SK-N-SH (cell line): ENCODE results near the gene HS6ST3. TPM values are rescaled to one million over a fixed set of nuclear protein-coding genes. Genes with fewer than 3 reads are reported as not detected.

Experiments
- CTCF ChIA-PET: fragments of 300-600, 350-600 bp; formaldehyde crosslinking; extraction: SDS; loops from one replicate; lab custom pipeline; 2021; lab: Yijun Ruan, JAX
- POLR2A ChIA-PET: fragments of 350-600 bp; sonication (Branson Sonifier 250); formaldehyde crosslinking; extraction: SDS; loops from one replicate; lab custom pipeline; 2020; ENCODE audit warnings: antibody characterized with exemption, inconsistent platforms; lab: Yijun Ruan, JAX
- DNase-seq: peaks from one replicate; pipeline ENCODE4 v3.0.0; 2012
- H2AFZ ChIP-seq: fragments of 200-600 bp; sonication (generic); 2 replicates; pipeline ENCODE4 v1.8.1; 2016; ENCODE audit warnings: antibody characterized with exemption, mild to moderate bottlenecking, low read depth
- H3F3A ChIP-seq: fragments of 200-600 bp; sonication (generic); replicated peaks from 2 replicates; pipeline ENCODE3; 2016; ENCODE audit warnings: antibody characterized with exemption, mild to moderate bottlenecking; ENCODE audit not compliant: insufficient read depth
- H3K27ac ChIP-seq, 2 experiments: fragments of 200-500 bp in 1 of 2; fragments of 200-600 bp in 1 of 2; sonication (Bioruptor generic) in 1 of 2; sonication (generic), shearing (Covaris generic) in 1 of 2; 2 replicates each; pipeline versions ENCODE4 v1.5.1 to v1.6.1; 2014 to 2016; ENCODE audit warnings: low read depth in 2 of 2, inconsistent platforms in 1 of 2, low read length in 1 of 2, mild to moderate bottlenecking in 1 of 2, mixed read lengths in 1 of 2
- H3K27me3 ChIP-seq: fragments of 200-600 bp; sonication (generic), shearing (Covaris generic); 2 replicates; pipeline ENCODE4 v1.6.1; 2016; ENCODE audit warnings: mixed run types; ENCODE audit not compliant: insufficient read depth
- H3K36me3 ChIP-seq, 2 experiments: fragments of 200-500 bp in 1 of 2; fragments of 200-600 bp in 1 of 2; sonication (Bioruptor generic) in 1 of 2; sonication (generic) in 1 of 2; replicated peaks in 1 of 2; 2 replicates each; pipeline versions ENCODE3 to v1.5.1; 2014 to 2016; ENCODE audit warnings: low read length in 1 of 2, mild to moderate bottlenecking in 1 of 2; ENCODE audit not compliant: insufficient read depth in 2 of 2, control insufficient read depth in 1 of 2
- H3K4me1 ChIP-seq, 2 experiments: fragments of 200-500 bp in 1 of 2; fragments of 200-600 bp in 1 of 2; sonication (Bioruptor generic) in 1 of 2; sonication (generic), shearing (Covaris generic) in 1 of 2; 2 replicates each; pipeline versions ENCODE4 v1.5.1 to v1.6.1; 2014 to 2016; ENCODE audit warnings: low read depth in 1 of 2, low read length in 1 of 2, mixed run types in 1 of 2; ENCODE audit not compliant: insufficient read depth in 2 of 2, control insufficient read depth in 1 of 2
- H3K4me2 ChIP-seq: fragments of 200-600 bp; sonication (generic), shearing (Covaris generic); 2 replicates; pipeline ENCODE4 v1.6.1; 2017; ENCODE audit warnings: mixed run types
- H3K4me3 ChIP-seq, 2 experiments: fragments of 200-500 bp in 1 of 2; fragments of 200-600 bp in 1 of 2; sonication (Bioruptor generic) in 1 of 2; sonication (generic), shearing (Covaris generic) in 1 of 2; 2 replicates each; pipeline versions ENCODE4 v1.5.1 to v1.8.1; 2014 to 2016; ENCODE audit warnings: low read depth in 2 of 2, inconsistent platforms in 1 of 2, low read length in 1 of 2, mild to moderate bottlenecking in 1 of 2, mixed read lengths in 1 of 2, moderate library complexity in 1 of 2
- H3K79me2 ChIP-seq: fragments of 200-600 bp; sonication (generic); 2 replicates; pipeline ENCODE4 v1.8.1; 2017; ENCODE audit warnings: mild to moderate bottlenecking; ENCODE audit not compliant: insufficient read depth
- H3K9ac ChIP-seq: fragments of 200-600 bp; sonication (generic); 2 replicates; pipeline ENCODE4 v1.6.1; 2017; ENCODE audit warnings: mixed run types
- H3K9me2 ChIP-seq: fragments of 200-600 bp; sonication (generic); 2 replicates; pipeline ENCODE4 v1.6.1; 2017; ENCODE audit warnings: mixed run types
- H3K9me3 ChIP-seq: fragments of 200-600 bp; sonication (generic); 2 replicates; pipeline ENCODE4 v1.6.1; 2017; ENCODE audit warnings: mixed run types, mild to moderate bottlenecking, moderate library complexity
- H4K20me1 ChIP-seq: fragments of 200-600 bp; sonication (generic); 2 replicates; pipeline ENCODE4 v1.6.1; 2017; ENCODE audit warnings: mild to moderate bottlenecking, mixed run types; ENCODE audit not compliant: insufficient read depth
- CHD2 ChIP-seq: fragments of 150-350 bp; IDR thresholded peaks from 2 replicates; pipeline ENCODE4 v1.6.1; 2018; ENCODE audit warnings: low read length; ENCODE audit not compliant: partially characterized antibody
- ELF1 ChIP-seq: IDR thresholded peaks from 2 replicates; pipeline ENCODE4 v1.4.0; 2012
- EP300 ChIP-seq, 2 experiments: IDR thresholded peaks; 2 replicates each; pipeline versions ENCODE4 v1.4.0 to v1.6.1; 2012; ENCODE audit warnings: borderline replicate concordance in 1 of 2, low read depth in 1 of 2, low read length in 1 of 2
- EZH2phosphoT487 ChIP-seq: fragments of 200-600 bp; sonication (generic); IDR thresholded peaks from 2 replicates; pipeline ENCODE4 v1.6.1; 2017; ENCODE audit warnings: low read depth, mixed run types, mild to moderate bottlenecking, antibody characterized with exemption, moderate library complexity, borderline replicate concordance
- FOSL2 ChIP-seq: IDR thresholded peaks from 2 replicates; pipeline ENCODE4 v1.4.0; 2012; ENCODE audit warnings: low read depth, mild to moderate bottlenecking, moderate library complexity, borderline replicate concordance
- FOXJ3 ChIP-seq: sonication (generic); formaldehyde crosslinking; IDR thresholded peaks from 2 replicates; pipeline ENCODE4 v1.5.1; 2020; ENCODE audit warnings: mild to moderate bottlenecking, missing genetic modification reagents
- FOXM1 ChIP-seq: IDR thresholded peaks from 2 replicates; pipeline ENCODE4 v1.4.0; 2012; ENCODE audit warnings: low read depth, mild to moderate bottlenecking
- GABPA ChIP-seq: IDR thresholded peaks from 2 replicates; pipeline ENCODE4 v1.4.0; 2012; ENCODE audit warnings: low read depth, mild to moderate bottlenecking
- GATA2 ChIP-seq: sonication (generic); formaldehyde crosslinking; IDR thresholded peaks from 2 replicates; pipeline ENCODE4 v1.5.0; 2020; ENCODE audit warnings: mild to moderate bottlenecking, missing genetic modification reagents
- JUND ChIP-seq: IDR thresholded peaks from 2 replicates; pipeline ENCODE4 v1.4.0; 2012
- MEF2A ChIP-seq: IDR thresholded peaks from 2 replicates; pipeline ENCODE4 v1.4.0; 2012; ENCODE audit warnings: low read depth, borderline replicate concordance
- NFIC ChIP-seq: IDR thresholded peaks from 2 replicates; pipeline ENCODE4 v1.4.0; 2012; ENCODE audit warnings: borderline replicate concordance
- PBX3 ChIP-seq: IDR thresholded peaks from 2 replicates; pipeline ENCODE4; 2012
- RAD21 ChIP-seq: IDR thresholded peaks from 2 replicates; pipeline ENCODE4 v1.6.1; 2012; ENCODE audit warnings: mild to moderate bottlenecking, low read length
- SIN3A ChIP-seq: IDR thresholded peaks from 2 replicates; pipeline ENCODE4 v1.6.1; 2012; ENCODE audit warnings: low read depth, mild to moderate bottlenecking, low read length, moderate library complexity, borderline replicate concordance
- SMC3 ChIP-seq: IDR thresholded peaks from 2 replicates; pipeline ENCODE4 v1.6.1; 2012; ENCODE audit warnings: low read depth, low read length, improper control_type of control experiment
- TEAD4 ChIP-seq: IDR thresholded peaks from 2 replicates; pipeline ENCODE4 v1.4.0; 2012; ENCODE audit warnings: mild to moderate bottlenecking, borderline replicate concordance; ENCODE audit not compliant: insufficient read depth
- YY1 ChIP-seq: IDR thresholded peaks from 2 replicates; pipeline ENCODE4 v1.4.0; 2012; ENCODE audit warnings: low read depth, mild to moderate bottlenecking
- ZBTB33 ChIP-seq: IDR thresholded peaks from 2 replicates; pipeline ENCODE4 v1.4.0; 2012; ENCODE audit warnings: low read depth, borderline replicate concordance
- whole genome bisulfite sequencing: methylation state at CpG from one replicate; pipeline ENCODE4 v1.1.6; 2017; ENCODE audit warnings: low lambda C conversion rate; 5-methylcytosine and 5-hydroxymethylcytosine counted together
- polyA plus RNA-seq, 3 experiments: library from polyadenylated mRNA; depleted of rRNA; stranded (reverse); fragments of >200 nt; gene quantifications; 2 replicates each; pipeline ENCODE4 v1.2.3, GENCODE V29; 2012

Gene HS6ST3
- under 0.01 TPM in 2 replicates for polyA plus RNA-seq (2012; rRNA removed)
- polyA plus RNA-seq (2012; cell fraction: cytosol; rRNA removed) = under 0.01 and 0.01 TPM in 2 replicates
- polyA plus RNA-seq (2012; cell fraction: nucleus; rRNA removed) = not detected in 2 replicates

GRCh38 chr13:96089749-96090239 is at the start of gene HS6ST3:
Gene HS6ST3 (plus strand): TSS chr13:96090107.
- H3K9ac ChIP-seq = no peak within 1 kb of the TSS
- peak within 1 kb of the TSS; percentile 84 for H3K4me2 ChIP-seq
- H3K4me1 ChIP-seq = peaks cover 0 to 7% of the 10 kb centered on the region in 2 experiments; a peak in 1 of 4 replicates
- H3F3A ChIP-seq = no peaks in the 10 kb centered on the region
- peak within 1 kb of the TSS; percentile 53 to 62 for H3K4me3 ChIP-seq
- no peaks in the 10 kb centered on the region for H3K9me3 ChIP-seq
- no peaks in the 10 kb centered on the region; the same call in 1 of the 2 replicates for H3K79me2 ChIP-seq
- no peaks in the 10 kb centered on the region for H3K9me2 ChIP-seq
- no peaks in the 10 kb centered on the region for H3K36me3 ChIP-seq
- ChIA-PET POLR2A (no interaction called here), CTCF (interaction anchor here (1.0 to 2.0 kb wide), 2 partner anchors 10 to 15 kb away, joined by 3 to 4 read pairs; no protein-coding TSS in a partner anchor)
- DNase-seq = peak; percentile 79
- peaks cover 34% of the 10 kb centered on the region for H3K27me3 ChIP-seq
- TF ChIP-seq MEF2A (no peak), SIN3A (no peak), RAD21 (no peak), YY1 (no peak), FOSL2 (no peak), ELF1 (no peak), SMC3 (no peak), NFIC (no peak), PBX3 (no peak), EP300 (IDR thresholded peaks at IDR 0.05; ENCODE audit: borderline replicate concordance in 1 of 2, low read depth in 1 of 2, low read length in 1 of 2) (no peak), EZH2phosphoT487 (no peak), FOXM1 (no peak), TEAD4 (no peak), FOXJ3 (CRISPR knock-in tag) (no peak), CHD2 (no peak), ZBTB33 (no peak), GABPA (no peak), JUND (no peak), GATA2 (CRISPR knock-in tag) (no peak)
- TF ChIP-seq, all 33 proteins: peak for 0
- H3K27ac ChIP-seq = no peak within 1 kb of the TSS
- WGBS = 0% methylated on average over 8 of the region's 35 CpGs
- H4K20me1 ChIP-seq = no peaks in the 10 kb centered on the region
- H2AFZ ChIP-seq = peak within 1 kb of the TSS; percentile 84; the same call in 1 of the 2 replicates
